H9 (cell line): ENCODE results near the gene SAMD14. TPM values are rescaled to one million over a fixed set of nuclear protein-coding genes. Genes with fewer than 3 reads are reported as not detected.

ENCODE experiments used
- DNase-seq: peaks from one replicate; pipeline ENCODE4 v3.0.0-alpha.2; 2017
- H2AFZ ChIP-seq: one replicate; pipeline ENCODE4 v1.6.1; 2013; ENCODE audit warnings: mild to moderate bottlenecking, low read length, control low read depth, moderate library complexity
- H2AK5ac ChIP-seq: 2 replicates; pipeline ENCODE4 v1.6.1; 2013; ENCODE audit warnings: low read length, control low read depth, mixed read lengths; ENCODE audit not compliant: insufficient read length
- H2BK120ac ChIP-seq: one replicate; pipeline ENCODE4 v1.6.1; 2013; ENCODE audit warnings: low read depth, mild to moderate bottlenecking, low read length, control low read depth, inconsistent platforms; ENCODE audit not compliant: poor library complexity, severe bottlenecking
- H2BK12ac ChIP-seq: 2 replicates; pipeline ENCODE4 v1.6.1; 2013; ENCODE audit warnings: low read length, control low read depth, mixed read lengths, low read depth; ENCODE audit not compliant: insufficient read length
- H2BK15ac ChIP-seq: 2 replicates; pipeline ENCODE4 v1.6.1; 2013; ENCODE audit warnings: low read depth, low read length, control low read depth
- H2BK20ac ChIP-seq: one replicate; pipeline ENCODE4 v1.6.1; 2013; ENCODE audit warnings: low read depth, mild to moderate bottlenecking, low read length, control low read depth, inconsistent platforms; ENCODE audit not compliant: poor library complexity, severe bottlenecking
- H2BK5ac ChIP-seq: 2 replicates; pipeline ENCODE4 v1.6.1; 2013; ENCODE audit warnings: low read length, control low read depth, mixed read lengths; ENCODE audit not compliant: insufficient read length
- H3K14ac ChIP-seq: 2 replicates; pipeline ENCODE4 v1.6.1; 2013; ENCODE audit warnings: low read length, control low read depth; ENCODE audit not compliant: insufficient read depth
- H3K18ac ChIP-seq: 2 replicates; pipeline ENCODE4 v1.6.1; 2013; ENCODE audit warnings: low read depth, mild to moderate bottlenecking, mixed read lengths, low read length, control low read depth; ENCODE audit not compliant: insufficient read length
- H3K23ac ChIP-seq: 2 replicates; pipeline ENCODE4 v1.6.1; 2013; ENCODE audit warnings: low read length, control low read depth, mixed read lengths, low read depth; ENCODE audit not compliant: insufficient read length
- H3K23me2 ChIP-seq: 2 replicates; pipeline ENCODE4 v1.6.1; 2013; ENCODE audit warnings: low read depth, mild to moderate bottlenecking, mixed read lengths, low read length, control low read depth; ENCODE audit not compliant: insufficient read length, poor library complexity, severe bottlenecking
- H3K27ac ChIP-seq: 2 replicates; pipeline ENCODE4 v1.5.1; 2013; ENCODE audit warnings: low read length, control low read depth, mixed read lengths, low read depth; ENCODE audit not compliant: insufficient read length
- H3K27me3 ChIP-seq: 2 replicates; pipeline ENCODE4 v1.6.1; 2013; ENCODE audit warnings: low read length, control low read depth, inconsistent platforms; ENCODE audit not compliant: insufficient read depth
- H3K4ac ChIP-seq: 2 replicates; pipeline ENCODE4 v1.6.1; 2013; ENCODE audit warnings: low read depth, mild to moderate bottlenecking, control low read depth, inconsistent platforms, low read length, moderate library complexity
- H3K4me1 ChIP-seq: 2 replicates; pipeline ENCODE4 v1.6.1; 2013; ENCODE audit warnings: low read length, control low read depth, inconsistent platforms; ENCODE audit not compliant: insufficient read depth
- H3K4me2 ChIP-seq: 2 replicates; pipeline ENCODE4 v1.6.1; 2013; ENCODE audit warnings: low read length, control low read depth, mixed read lengths; ENCODE audit not compliant: insufficient read length, insufficient read depth
- H3K56ac ChIP-seq: 2 replicates; pipeline ENCODE4 v1.6.1; 2013; ENCODE audit warnings: low read depth, mild to moderate bottlenecking, mixed read lengths, low read length, control low read depth; ENCODE audit not compliant: insufficient read length
- H3K79me1 ChIP-seq: 2 replicates; pipeline ENCODE4 v1.6.1; 2013; ENCODE audit warnings: low read depth, mild to moderate bottlenecking, moderate library complexity, low read length, control low read depth, inconsistent platforms; ENCODE audit not compliant: insufficient read depth, poor library complexity, severe bottlenecking
- H3K79me2 ChIP-seq: 2 replicates; pipeline ENCODE4 v1.6.1; 2013; ENCODE audit warnings: low read length, control low read depth, inconsistent platforms; ENCODE audit not compliant: insufficient read depth
- H3K9ac ChIP-seq: 2 replicates; pipeline ENCODE4 v1.6.1; 2013; ENCODE audit warnings: low read length, control low read depth, mixed read lengths; ENCODE audit not compliant: insufficient read length; ENCODE audit errors: extremely low read depth
- H3K9me3 ChIP-seq: one replicate; pipeline ENCODE4 v1.6.1; 2013; ENCODE audit warnings: low read depth, low read length, inconsistent platforms; ENCODE audit not compliant: control insufficient read depth
- H3T11ph ChIP-seq: one replicate; pipeline ENCODE4 v1.6.1; 2013; ENCODE audit warnings: mild to moderate bottlenecking, low read length, control low read depth, inconsistent platforms
- H4K20me1 ChIP-seq: one replicate; pipeline ENCODE4 v1.6.1; 2013; ENCODE audit not compliant: control insufficient read depth, insufficient read length, insufficient read depth
- H4K5ac ChIP-seq: 2 replicates; pipeline ENCODE4 v1.6.1; 2013; ENCODE audit warnings: low read depth, mild to moderate bottlenecking, mixed read lengths, low read length, control low read depth; ENCODE audit not compliant: insufficient read length
- H4K8ac ChIP-seq: replicated peaks from 2 replicates; pipeline ENCODE4 v1.6.1; 2013; ENCODE audit warnings: low read length, control low read depth, mixed read lengths, low read depth; ENCODE audit not compliant: insufficient read length
- H4K91ac ChIP-seq: 2 replicates; pipeline ENCODE4 v1.6.1; 2013; ENCODE audit warnings: low read depth, mild to moderate bottlenecking, moderate library complexity, mixed read lengths, low read length, control low read depth; ENCODE audit not compliant: insufficient read length
- H3K27ac Mint-ChIP-seq, 3 experiments: 2 replicates in 2 of 3; 3 replicates in 1 of 3; pipeline ENCODE4 v1.8.0; 2020 to 2021; ENCODE audit warnings: mixed read lengths in 3 of 3, mild to moderate bottlenecking in 1 of 3, moderate library complexity in 1 of 3
- H3K27me3 Mint-ChIP-seq: 2 replicates; pipeline ENCODE4 v1.8.0; 2021; ENCODE audit warnings: low read depth, mild to moderate bottlenecking, moderate library complexity, mixed read lengths
- H3K36me3 Mint-ChIP-seq, 3 experiments: 2 replicates in 2 of 3; 3 replicates in 1 of 3; pipeline ENCODE4 v1.8.0; 2020 to 2021; ENCODE audit warnings: low read depth in 3 of 3, mixed read lengths in 3 of 3; ENCODE audit not compliant: insufficient read depth in 1 of 3
- H3K4me1 Mint-ChIP-seq, 2 experiments: 2 replicates each; pipeline ENCODE4 v1.8.0; 2020; ENCODE audit warnings: mixed read lengths in 2 of 2
- H3K4me3 Mint-ChIP-seq, 2 experiments: 2 replicates in 1 of 2; 3 replicates in 1 of 2; pipeline ENCODE4 v1.8.0; 2020 to 2021; ENCODE audit warnings: mild to moderate bottlenecking in 2 of 2, mixed read lengths in 2 of 2, moderate library complexity in 1 of 2
- H3K9me3 Mint-ChIP-seq, 2 experiments: 2 replicates in 1 of 2; 3 replicates in 1 of 2; pipeline ENCODE4 v1.8.0; 2020; ENCODE audit warnings: mild to moderate bottlenecking in 2 of 2, mixed read lengths in 2 of 2, moderate library complexity in 1 of 2
- WGBS: extraction: QIAGEN DNeasy Blood & Tissue Kit; methylation state at CpG from one replicate; pipeline ENCODE4 v1.1.7; 2013; ENCODE audit warnings: missing lambda C conversion rate, low lambda C conversion rate, mixed read lengths; ENCODE audit not compliant: insufficient read length; ENCODE audit errors: extremely low coverage; 5-methylcytosine and 5-hydroxymethylcytosine counted together
- total RNA-seq: library from RNA; stranded (reverse); gene quantifications from 2 replicates; pipeline ENCODE4 v1.2.1, GENCODE V29; 2021
- TF ChIP-seq, protein P1 (sequence below): fragments of 200-600 bp; sonication (generic); conservative IDR thresholded peaks from 3 replicates; pipeline ENCODE4 v1.8.0; 2021; ENCODE audit warnings: antibody characterized with exemption, mild to moderate bottlenecking

Gene SAMD14
- total RNA-seq, 1 experiment from 2014 or later = 5.9 TPM

DNA sequence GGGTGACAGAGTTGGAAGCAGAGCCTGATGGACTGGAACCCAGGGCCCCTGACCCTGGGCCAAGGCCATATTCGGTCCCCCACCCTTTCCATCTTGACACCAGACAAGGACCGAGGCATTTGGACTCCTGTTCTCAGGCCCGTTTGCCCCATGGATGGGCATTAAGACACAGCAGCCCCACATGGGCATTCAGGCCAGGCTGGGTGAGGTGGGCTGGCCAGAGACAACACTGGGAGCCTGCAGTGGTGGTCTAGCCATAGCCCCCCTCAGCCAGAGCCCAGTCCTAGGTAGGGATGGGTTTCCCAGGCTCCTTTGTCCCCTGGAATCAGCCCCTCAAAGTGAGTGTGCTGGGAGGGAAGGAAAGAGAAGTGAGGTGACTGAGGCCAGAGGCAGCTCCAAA lies 33.2 kb downstream of the SAMD14 start:
- no peak overlapping the region for H3K4me2 ChIP-seq
- DNase-seq = no peak

More for the DNA sequence above, 33.2 kb downstream of the SAMD14 start:
- Histone ChIP-seq H4K91ac (no peak overlapping the region), H3K56ac (no peak overlapping the region), H3K14ac (no peak overlapping the region), H2AK5ac (no peak overlapping the region), H2BK20ac (no peak overlapping the region), H3K4me1 (no peaks in the 10 kb centered on the region; the same call in 1 of the 2 replicates), H4K5ac (no peak overlapping the region), H2BK120ac (no peak overlapping the region), H3K18ac (no peak overlapping the region), H3T11ph (no peak overlapping the region), H3K4ac (no peak overlapping the region), H4K8ac (no peak overlapping the region), H3K9me3 (no peaks in the 10 kb centered on the region), H3K9ac (no peak overlapping the region), H3K23ac (no peak overlapping the region), H2BK12ac (no peak overlapping the region), H2BK15ac (no peak overlapping the region), H3K79me1 (no peaks in the 10 kb centered on the region), H3K27ac (no peak overlapping the region), H4K20me1 (no peaks in the 10 kb centered on the region), H3K79me2 (no peaks in the 10 kb centered on the region), H3K27me3 (no peaks in the 10 kb centered on the region), H2AFZ (no peak overlapping the region), H2BK5ac (no peak overlapping the region), H3K23me2 (peaks cover 12% of the 10 kb centered on the region)
- no peak overlapping the region for H3K27ac Mint-ChIP-seq
- no CpG with 5 or more reads among the region's 3 CpGs for WGBS
- H3K4me3 Mint-ChIP-seq = peak overlapping the region; percentile 93 to 99; a peak in 2 of 5 replicates
- no peaks in the 10 kb centered on the region for H3K9me3 Mint-ChIP-seq
- H3K4me1 Mint-ChIP-seq = peaks cover 30 to 36% of the 10 kb centered on the region in 2 experiments
- peaks cover 0 to 8% (median 0%) of the 10 kb centered on the region in 3 experiments; a peak in 4 of 7 replicates for H3K36me3 Mint-ChIP-seq
- TF ChIP-seq, protein P1, sequence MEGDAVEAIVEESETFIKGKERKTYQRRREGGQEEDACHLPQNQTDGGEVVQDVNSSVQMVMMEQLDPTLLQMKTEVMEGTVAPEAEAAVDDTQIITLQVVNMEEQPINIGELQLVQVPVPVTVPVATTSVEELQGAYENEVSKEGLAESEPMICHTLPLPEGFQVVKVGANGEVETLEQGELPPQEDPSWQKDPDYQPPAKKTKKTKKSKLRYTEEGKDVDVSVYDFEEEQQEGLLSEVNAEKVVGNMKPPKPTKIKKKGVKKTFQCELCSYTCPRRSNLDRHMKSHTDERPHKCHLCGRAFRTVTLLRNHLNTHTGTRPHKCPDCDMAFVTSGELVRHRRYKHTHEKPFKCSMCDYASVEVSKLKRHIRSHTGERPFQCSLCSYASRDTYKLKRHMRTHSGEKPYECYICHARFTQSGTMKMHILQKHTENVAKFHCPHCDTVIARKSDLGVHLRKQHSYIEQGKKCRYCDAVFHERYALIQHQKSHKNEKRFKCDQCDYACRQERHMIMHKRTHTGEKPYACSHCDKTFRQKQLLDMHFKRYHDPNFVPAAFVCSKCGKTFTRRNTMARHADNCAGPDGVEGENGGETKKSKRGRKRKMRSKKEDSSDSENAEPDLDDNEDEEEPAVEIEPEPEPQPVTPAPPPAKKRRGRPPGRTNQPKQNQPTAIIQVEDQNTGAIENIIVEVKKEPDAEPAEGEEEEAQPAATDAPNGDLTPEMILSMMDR = no peak
- H3K27me3 Mint-ChIP-seq = peaks cover 2% of the 10 kb centered on the region; the same call in 1 of the 2 replicates
